ENCODE results near the gene MED26. TPM values are rescaled to one million over a fixed set of nuclear protein-coding genes. Genes with fewer than 3 reads are reported as not detected.

The MED26 gene
- total RNA-seq, 1 experiment from 2014 or later: 11.4 TPM

DNA sequence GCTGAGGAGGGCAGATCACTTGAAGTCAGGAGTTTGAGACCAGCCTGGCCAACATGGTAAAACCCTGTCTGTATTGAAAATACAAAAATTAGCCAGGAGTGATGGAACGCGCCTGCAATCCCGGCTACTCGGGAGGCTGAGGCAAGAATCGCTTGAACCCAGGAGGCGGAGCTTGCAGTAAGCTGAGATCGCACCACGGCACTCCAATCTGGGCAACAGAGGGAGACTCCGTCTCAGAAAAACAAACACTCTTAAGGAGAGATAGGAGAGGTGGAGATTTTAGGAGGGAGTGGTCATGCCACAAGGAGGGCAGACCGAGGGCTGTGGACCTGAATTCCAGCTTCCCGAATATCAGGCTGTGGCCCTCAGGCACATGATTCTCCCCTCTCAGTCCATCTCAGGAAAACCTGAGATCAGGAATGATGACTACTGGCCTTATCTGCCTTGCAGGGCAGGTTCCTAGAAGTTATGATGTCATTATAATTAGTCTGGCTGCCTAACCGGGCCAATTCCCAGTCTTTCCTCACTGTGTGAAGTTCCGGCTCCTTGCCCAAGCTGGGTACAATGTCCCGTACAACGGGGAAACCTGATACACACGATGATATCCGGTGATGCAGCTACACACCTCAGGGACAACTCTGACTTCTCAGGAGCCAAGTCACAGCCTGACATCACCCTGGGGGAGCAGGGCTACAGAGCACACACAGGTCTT, 58.2 kb downstream of the MED26 start:
- TF ChIP-seq, protein P1, sequence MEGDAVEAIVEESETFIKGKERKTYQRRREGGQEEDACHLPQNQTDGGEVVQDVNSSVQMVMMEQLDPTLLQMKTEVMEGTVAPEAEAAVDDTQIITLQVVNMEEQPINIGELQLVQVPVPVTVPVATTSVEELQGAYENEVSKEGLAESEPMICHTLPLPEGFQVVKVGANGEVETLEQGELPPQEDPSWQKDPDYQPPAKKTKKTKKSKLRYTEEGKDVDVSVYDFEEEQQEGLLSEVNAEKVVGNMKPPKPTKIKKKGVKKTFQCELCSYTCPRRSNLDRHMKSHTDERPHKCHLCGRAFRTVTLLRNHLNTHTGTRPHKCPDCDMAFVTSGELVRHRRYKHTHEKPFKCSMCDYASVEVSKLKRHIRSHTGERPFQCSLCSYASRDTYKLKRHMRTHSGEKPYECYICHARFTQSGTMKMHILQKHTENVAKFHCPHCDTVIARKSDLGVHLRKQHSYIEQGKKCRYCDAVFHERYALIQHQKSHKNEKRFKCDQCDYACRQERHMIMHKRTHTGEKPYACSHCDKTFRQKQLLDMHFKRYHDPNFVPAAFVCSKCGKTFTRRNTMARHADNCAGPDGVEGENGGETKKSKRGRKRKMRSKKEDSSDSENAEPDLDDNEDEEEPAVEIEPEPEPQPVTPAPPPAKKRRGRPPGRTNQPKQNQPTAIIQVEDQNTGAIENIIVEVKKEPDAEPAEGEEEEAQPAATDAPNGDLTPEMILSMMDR (conservative IDR thresholded peaks at IDR 0.05): no peak
- peaks cover 14% of the 10 kb centered on the region for H3K79me1 ChIP-seq (ENCODE audit: insufficient read depth, low read depth, low read length, poor library complexity, severe bottlenecking)
- H2AK5ac ChIP-seq (ENCODE audit: insufficient read length, low read length): no peak overlapping the region
- no peak overlapping the region for H4K5ac ChIP-seq (ENCODE audit: insufficient read length, low read depth, low read length)
- no peak overlapping the region for H4K8ac ChIP-seq (replicated peaks; ENCODE audit: insufficient read length, low read depth, low read length)
- no peak overlapping the region for H2AFZ ChIP-seq (ENCODE audit: low read length)
- no peaks in the 10 kb centered on the region for H3K27me3 Mint-ChIP-seq (ENCODE audit: low read depth)
- H3K4me3 Mint-ChIP-seq: peak overlapping the region in 1 of 2 experiments; percentile 57; a peak in 3 of 5 replicates
- DNase-seq: no peak
- peaks cover 16 to 44% (median 35%) of the 10 kb centered on the region in 3 experiments; a peak in 6 of 7 replicates for H3K36me3 Mint-ChIP-seq (ENCODE audit: insufficient read depth in 1 of 3, low read depth in 3 of 3)
- no peak overlapping the region for H2BK15ac ChIP-seq (ENCODE audit: low read depth, low read length)
- H3K27ac Mint-ChIP-seq: peak overlapping the region; percentile 34 to 80 (median 40); a peak in 4 of 7 replicates
- H3K9me3 Mint-ChIP-seq: no peaks in the 10 kb centered on the region; a peak in 1 of 5 replicates
- no peaks in the 10 kb centered on the region for H3K4me1 ChIP-seq (ENCODE audit: insufficient read depth, low read length)
- no peak overlapping the region for H3K18ac ChIP-seq (ENCODE audit: insufficient read length, low read depth, low read length)
- H2BK12ac ChIP-seq (ENCODE audit: insufficient read length, low read depth, low read length): no peak overlapping the region
- no peak overlapping the region for H2BK20ac ChIP-seq (ENCODE audit: low read depth, low read length, poor library complexity, severe bottlenecking)
- WGBS (ENCODE audit: extremely low coverage, insufficient read length, low lambda C conversion rate): no CpG with 5 or more reads among the region's 17 CpGs
- no peaks in the 10 kb centered on the region for H3K27me3 ChIP-seq (ENCODE audit: insufficient read depth, low read length)
- no peaks in the 10 kb centered on the region for H3K9me3 ChIP-seq (ENCODE audit: control insufficient read depth, low read depth, low read length)
- H3K23ac ChIP-seq (ENCODE audit: insufficient read length, low read depth, low read length): no peak overlapping the region
- no peak overlapping the region for H4K91ac ChIP-seq (ENCODE audit: insufficient read length, low read depth, low read length)
- H2BK5ac ChIP-seq (ENCODE audit: insufficient read length, low read length): no peak overlapping the region
- no peak overlapping the region for H2BK120ac ChIP-seq (ENCODE audit: low read depth, low read length, poor library complexity, severe bottlenecking)
- H3K14ac ChIP-seq (ENCODE audit: insufficient read depth, low read length): no peak overlapping the region
- H3K4me2 ChIP-seq (ENCODE audit: insufficient read depth, insufficient read length, low read length): no peak overlapping the region
- no peak overlapping the region for H3K9ac ChIP-seq (ENCODE audit: extremely low read depth, insufficient read length, low read length)
- H3K27ac ChIP-seq (ENCODE audit: insufficient read length, low read depth, low read length): no peak overlapping the region
- peaks cover 18 to 19% of the 10 kb centered on the region in 2 experiments for H3K4me1 Mint-ChIP-seq
- H3K4ac ChIP-seq (ENCODE audit: low read depth, low read length): no peak overlapping the region
- peaks cover 12% of the 10 kb centered on the region for H3K23me2 ChIP-seq (ENCODE audit: insufficient read length, low read depth, low read length, poor library complexity, severe bottlenecking)
- no peak overlapping the region for H3T11ph ChIP-seq (ENCODE audit: low read length)
- H3K79me2 ChIP-seq (ENCODE audit: insufficient read depth, low read length): no peaks in the 10 kb centered on the region; the same call in 1 of the 2 replicates
- H3K56ac ChIP-seq (ENCODE audit: insufficient read length, low read depth, low read length): no peak overlapping the region
- no peaks in the 10 kb centered on the region for H4K20me1 ChIP-seq (ENCODE audit: control insufficient read depth, insufficient read depth, insufficient read length)
